GM12878 (cell line): ENCODE data around the gene PTCRA. TPM values are rescaled to one million over a fixed set of nuclear protein-coding genes. Genes with fewer than 3 reads are reported as not detected.

Source experiments
- ATAC-seq: fragments of 200-7000 bp; cut with Tn5 transposase; 3 replicates; pipeline ENCODE4 v1.9.1; 2020; ENCODE audit warnings: mild to moderate bottlenecking, moderate library complexity
- BruUV-seq: library from RNA; stranded (reverse); fragments of 400-500 nt; replicated peaks from 2 replicates; lab custom pipeline; 2021; lab: Mats Ljungman, UMichigan
- CTCF ChIA-PET: fragments of 300-600 bp; sonication (Branson Sonifier 250); formaldehyde crosslinking; extraction: SDS; loops from one replicate; lab custom pipeline; 2021; ENCODE audit warnings: inconsistent platforms; lab: Yijun Ruan, JAX
- POLR2A ChIA-PET: fragments of 350-600 bp; formaldehyde crosslinking; extraction: SDS; loops from one replicate; lab custom pipeline; 2021; ENCODE audit warnings: inconsistent platforms; lab: Charles Lee
- RAD21 ChIA-PET: fragments of 300-600 bp; sonication (Branson Sonifier 250); formaldehyde crosslinking; loops from one replicate; lab custom pipeline; 2023; ENCODE audit warnings: antibody characterized with exemption; ENCODE audit not compliant: unreplicated experiment; lab: Charles Lee
- SMC1A ChIA-PET: fragments of 300-600 bp; sonication (Branson Sonifier 250); formaldehyde crosslinking; loops from one replicate; lab custom pipeline; 2023; ENCODE audit not compliant: unreplicated experiment, uncharacterized antibody; lab: Charles Lee
- DNase-seq: peaks from one replicate; pipeline ENCODE4 v3.0.0-alpha.2; 2011; ENCODE audit warnings: low read depth, low spot score
- FAIRE-seq: peaks from 3 replicates; lab custom pipeline; 2011; peaks lifted over from hg19 to GRCh38; lab: Jason Lieb, UNC
- H2AFZ ChIP-seq: 2 replicates; pipeline ENCODE4 v1.6.0; 2011; ENCODE audit warnings: low read depth, low read length, control low read depth; ENCODE audit not compliant: control insufficient read depth
- H3K27ac ChIP-seq: 2 replicates; pipeline ENCODE4 v1.5.1; 2011; ENCODE audit warnings: control low read depth; ENCODE audit not compliant: control insufficient read depth, insufficient read depth
- H3K27me3 ChIP-seq, 2 experiments: replicated peaks in 1 of 2; 2 replicates each; pipeline versions ENCODE4 v1.6.0 to v1.6.1; 2011; ENCODE audit warnings: low read length in 1 of 2; ENCODE audit not compliant: control insufficient read depth in 2 of 2, insufficient read depth in 2 of 2
- H3K36me3 ChIP-seq, 2 experiments: 2 replicates each; pipeline ENCODE4 v1.5.1; 2011; ENCODE audit warnings: low read length in 1 of 2; ENCODE audit not compliant: control insufficient read depth in 2 of 2, insufficient read depth in 2 of 2
- H3K4me1 ChIP-seq: 2 replicates; pipeline ENCODE4 v1.6.1; 2011; ENCODE audit warnings: mild to moderate bottlenecking, low read length, moderate library complexity, mixed read lengths; ENCODE audit not compliant: control insufficient read depth, insufficient read depth
- H3K4me2 ChIP-seq: 2 replicates; pipeline ENCODE4 v1.6.0; 2011; ENCODE audit warnings: control low read depth; ENCODE audit not compliant: control insufficient read depth, insufficient read depth
- H3K4me3 ChIP-seq: fragments of 200-600 bp; sonication (generic); 2 replicates; pipeline ENCODE4 v1.5.1; 2016
- H3K79me2 ChIP-seq: 2 replicates; pipeline ENCODE4 v1.6.0; 2011; ENCODE audit warnings: low read length; ENCODE audit not compliant: control insufficient read depth, insufficient read depth
- H3K9ac ChIP-seq: 2 replicates; pipeline ENCODE4 v1.8.0; 2011; ENCODE audit warnings: low read length, control low read depth, mixed read lengths; ENCODE audit not compliant: control insufficient read depth, insufficient read depth
- H3K9me3 ChIP-seq: replicated peaks from 3 replicates; pipeline ENCODE4 v1.5.1; 2011; ENCODE audit warnings: mild to moderate bottlenecking, low read length; ENCODE audit not compliant: control insufficient read depth, insufficient read depth
- H4K20me1 ChIP-seq: 2 replicates; pipeline ENCODE4 v1.6.0; 2011; ENCODE audit not compliant: control insufficient read depth, insufficient read depth
- CTCF ChIP-seq, 3 experiments: IDR thresholded peaks in 2 of 3; conservative IDR thresholded peaks in 1 of 3; 2 replicates each; pipeline ENCODE4 v1.5.1; 2011; ENCODE audit warnings: low read depth in 3 of 3, low read length in 3 of 3, mild to moderate bottlenecking in 3 of 3, control low read depth in 2 of 3, moderate library complexity in 2 of 3, inconsistent platforms in 1 of 3, mixed read lengths in 1 of 3; ENCODE audit not compliant: control insufficient read depth in 2 of 3, insufficient read depth in 1 of 3; ENCODE audit errors: extremely low read depth in 1 of 3
- MEF2B ChIP-seq: fragments of 450-650 bp; IDR thresholded peaks from 2 replicates; pipeline ENCODE4 v1.6.1; 2018; ENCODE audit warnings: mild to moderate bottlenecking, moderate library complexity; ENCODE audit not compliant: partially characterized antibody, poor library complexity, severe bottlenecking
- WGBS: methylation state at CpG from one replicate; pipeline ENCODE4 v1.1.6; 2016; ENCODE audit warnings: low lambda C conversion rate; ENCODE audit not compliant: insufficient replicate concordance, insufficient coverage; ENCODE audit errors: missing lambda C conversion rate; 5-methylcytosine and 5-hydroxymethylcytosine counted together
- in situ Hi-C: fragments of 300-500 bp; cut with MboI; formaldehyde crosslinking; loops from 9 replicates; pipeline ENCODE4 v1.14.3; 2018; ENCODE audit warnings: mixed read lengths
- intact Hi-C: fragments of 100-400 bp; cut with micrococcal nuclease; formaldehyde crosslinking; loops from one replicate; pipeline ENCODE4 v1.14.2; 2022; ENCODE audit not compliant: unreplicated experiment
- polyA plus RNA-seq, 11 experiments: library from polyadenylated mRNA; depleted of rRNA in 4 of 11; unstranded in 6 of 11; stranded (reverse) in 5 of 11; fragments of >200 nt; fragmentation: Nextera tagmentation in 4 of 11; fragmentation: Illumina TruSeq in 1 of 11; extraction: Ambion mirVana in 4 of 11; extraction: Trizol in 1 of 11; gene quantifications; 1 replicate in 1 of 11; 2 replicates in 10 of 11; pipeline versions ENCODE4 v1.2.1 to v1.2.3, GENCODE V29; 2011 to 2016; ENCODE audit warnings: inconsistent platforms in 2 of 11, missing spikeins in 2 of 11, low read depth in 1 of 11
- total RNA-seq, 4 experiments: library from RNA; depleted of rRNA in 3 of 4; stranded (reverse); fragments of >200 nt in 3 of 4; fragmentation: Illumina TruSeq in 1 of 4; extraction: Trizol in 1 of 4; gene quantifications; 2 replicates each; pipeline versions ENCODE4 v1.2.1 to v1.2.3, GENCODE V29; 2013 to 2021

Gene PTCRA
- total and polyA plus RNA-seq, 10 of the 15 experiments (the other 5 are each of a cell fraction or from before 2014, with no cell fraction given): 0.10 to 1.1 (median 0.19) TPM; not detected in 4

- no peak overlapping the region for H3K9ac ChIP-seq
- ChIA-PET SMC1A (no interaction called here), RAD21 (no interaction called here), POLR2A (no interaction called here), CTCF (interaction anchor here (1.0 to 1.9 kb wide), 2 partner anchors 16 to 34 kb away, joined by 3 to 6 read pairs; partner anchors contain the start of gene CNPY3)
- no peak overlapping the region for H3K4me2 ChIP-seq
- H4K20me1 ChIP-seq: no peaks in the 10 kb centered on the region
- WGBS: 83% methylated on average over 13 of the region's 13 CpGs
- no peak for ATAC-seq
- intact Hi-C loops (no loop called here), in situ Hi-C loops (no loop called here)
- H3K27me3 ChIP-seq: no peaks in the 10 kb centered on the region
- no peak overlapping the region for H3K4me3 ChIP-seq
- no TSS peak for BruUV-seq
- no peak for FAIRE-seq
- H3K36me3 ChIP-seq: no peaks in the 10 kb centered on the region; a peak in 2 of 4 replicates
- no peak for DNase-seq
- TF ChIP-seq MEF2B (no peak), CTCF (IDR thresholded peaks at IDR 0.05 in 2 of 3, conservative IDR thresholded peaks at IDR 0.05 in 1 of 3; ENCODE audit: control insufficient read depth in 2 of 3, extremely low read depth in 1 of 3, insufficient read depth in 1 of 3, low read depth in 3 of 3, low read length in 3 of 3) (no peak)
- H3K9me3 ChIP-seq: no peaks in the 10 kb centered on the region
- no peak overlapping the region for H2AFZ ChIP-seq
- no peaks in the 10 kb centered on the region for H3K4me1 ChIP-seq
- H3K27ac ChIP-seq: no peak overlapping the region
- H3K79me2 ChIP-seq: no peaks in the 10 kb centered on the region
Observed at GRCh38 chr6:42962502-42963178, 46.8 kb downstream of the PTCRA start.
